ENCODE results near the gene NAALADL2.

GRCh38 chr3:175571096-175571495, 712.0 kb downstream of the NAALADL2 start:
- TF ChIP-seq POLR2AphosphoS5 (IDR thresholded peaks at IDR 0.05; ENCODE audit: insufficient read depth in 1 of 2, low read depth in 1 of 2) (no peak), POLR2A (IDR thresholded peaks at IDR 0.05) (no peak), CTCF (IDR thresholded peaks at IDR 0.05) (no peak)

Measured in vagina (tissue), 2 donors.